ENCODE measurements around the gene LDB2. TPM values are rescaled to one million over a fixed set of nuclear protein-coding genes. Genes with fewer than 3 reads are reported as not detected.

Gene LDB2
- total RNA-seq, 1 experiment from 2014 or later, result not detected

DNA sequence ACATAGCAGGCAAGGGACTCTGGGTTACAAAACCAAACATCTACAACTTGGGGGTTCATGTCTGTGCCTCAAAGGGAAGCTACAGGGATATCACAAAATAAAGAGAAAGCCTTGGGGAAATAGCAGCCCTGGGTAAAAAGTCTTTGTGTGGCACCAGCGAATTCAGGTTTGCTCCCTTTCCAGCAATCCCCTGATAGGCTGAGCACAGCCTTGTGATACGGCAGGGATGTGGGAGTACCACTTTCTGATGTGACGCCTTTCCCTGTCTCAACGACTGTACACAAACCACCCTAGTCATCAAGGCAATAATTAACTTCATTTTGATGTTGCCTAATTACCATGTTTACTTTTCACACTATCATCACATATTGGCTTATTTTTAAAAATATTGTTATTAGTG, 164.9 kb downstream of the LDB2 start:
- DNase-seq, result no peak
- H3K27ac ChIP-seq, result no peak overlapping the region
- no peak overlapping the region for H3K4me3 ChIP-seq
- intact Hi-C loops (cut with micrococcal nuclease; ENCODE audit: unreplicated experiment), result no loop called here
- H3K4me1 ChIP-seq (replicated peaks; ENCODE audit: insufficient read depth), result no peaks in the 10 kb centered on the region
- no peaks in the 10 kb centered on the region for H4K20me1 ChIP-seq (ENCODE audit: insufficient read depth)
- no TSS peak for BruUV-seq (replicated peaks)
- H3K9me2 ChIP-seq (ENCODE audit: insufficient read depth), result no peaks in the 10 kb centered on the region
- H3K4me2 ChIP-seq, result no peak overlapping the region
- H3F3A ChIP-seq (ENCODE audit: insufficient read depth, low read depth), result no peaks in the 10 kb centered on the region
- ChIA-PET CTCF (no interaction called here), POLR2A (ENCODE audit: unreplicated experiment) (no interaction called here)
- no peaks in the 10 kb centered on the region for H3K36me3 ChIP-seq (ENCODE audit: low read depth)
- H3K79me2 ChIP-seq (ENCODE audit: low read depth), result no peaks in the 10 kb centered on the region
- H3K27me3 ChIP-seq (ENCODE audit: insufficient read depth, low read depth), result peaks cover 17% of the 10 kb centered on the region; the same call in 1 of the 2 replicates
- no peak for TF ChIP-seq EZH2 (IDR thresholded peaks at IDR 0.05; ENCODE audit: low read depth)
- TF ChIP-seq, protein P1, sequence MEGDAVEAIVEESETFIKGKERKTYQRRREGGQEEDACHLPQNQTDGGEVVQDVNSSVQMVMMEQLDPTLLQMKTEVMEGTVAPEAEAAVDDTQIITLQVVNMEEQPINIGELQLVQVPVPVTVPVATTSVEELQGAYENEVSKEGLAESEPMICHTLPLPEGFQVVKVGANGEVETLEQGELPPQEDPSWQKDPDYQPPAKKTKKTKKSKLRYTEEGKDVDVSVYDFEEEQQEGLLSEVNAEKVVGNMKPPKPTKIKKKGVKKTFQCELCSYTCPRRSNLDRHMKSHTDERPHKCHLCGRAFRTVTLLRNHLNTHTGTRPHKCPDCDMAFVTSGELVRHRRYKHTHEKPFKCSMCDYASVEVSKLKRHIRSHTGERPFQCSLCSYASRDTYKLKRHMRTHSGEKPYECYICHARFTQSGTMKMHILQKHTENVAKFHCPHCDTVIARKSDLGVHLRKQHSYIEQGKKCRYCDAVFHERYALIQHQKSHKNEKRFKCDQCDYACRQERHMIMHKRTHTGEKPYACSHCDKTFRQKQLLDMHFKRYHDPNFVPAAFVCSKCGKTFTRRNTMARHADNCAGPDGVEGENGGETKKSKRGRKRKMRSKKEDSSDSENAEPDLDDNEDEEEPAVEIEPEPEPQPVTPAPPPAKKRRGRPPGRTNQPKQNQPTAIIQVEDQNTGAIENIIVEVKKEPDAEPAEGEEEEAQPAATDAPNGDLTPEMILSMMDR (conservative IDR thresholded peaks at IDR 0.05), result no peak
- H3K9me3 ChIP-seq (ENCODE audit: insufficient read depth, low read depth), result no peaks in the 10 kb centered on the region
- H2AFZ ChIP-seq, result no peak overlapping the region

DNA sequence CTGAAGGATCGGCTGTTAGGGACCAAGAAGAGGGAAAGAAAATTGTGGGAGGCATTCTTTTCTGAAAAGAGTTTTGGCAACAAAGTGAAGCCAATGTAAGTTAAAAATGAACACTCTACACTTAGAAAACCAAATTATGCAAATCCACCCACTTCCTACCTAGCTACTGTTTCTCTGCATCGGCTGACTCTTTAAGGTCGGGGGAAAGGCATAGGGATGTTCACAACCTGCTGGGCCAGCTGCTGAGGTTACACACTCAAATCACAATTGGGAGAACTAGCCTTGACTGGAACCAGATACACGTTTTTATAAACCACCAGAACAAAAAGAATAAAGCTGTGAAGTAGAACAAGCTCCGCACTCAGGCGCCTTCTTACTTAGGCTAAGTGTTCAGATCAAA, 165.7 kb downstream of the LDB2 start:
- no peak overlapping the region for H2AFZ ChIP-seq
- no peak overlapping the region for H3K27ac ChIP-seq
- H3K9me2 ChIP-seq (ENCODE audit: insufficient read depth), result no peaks in the 10 kb centered on the region
- no peaks in the 10 kb centered on the region for H4K20me1 ChIP-seq (ENCODE audit: insufficient read depth)
- peaks cover 17% of the 10 kb centered on the region; the same call in 1 of the 2 replicates for H3K27me3 ChIP-seq (ENCODE audit: insufficient read depth, low read depth)
- BruUV-seq (replicated peaks), result no TSS peak
- no peaks in the 10 kb centered on the region for H3K36me3 ChIP-seq (ENCODE audit: low read depth)
- ChIA-PET POLR2A (ENCODE audit: unreplicated experiment) (no interaction called here), CTCF (no interaction called here)
- no peaks in the 10 kb centered on the region for H3F3A ChIP-seq (ENCODE audit: insufficient read depth, low read depth)
- no peaks in the 10 kb centered on the region for H3K9me3 ChIP-seq (ENCODE audit: insufficient read depth, low read depth)
- H3K79me2 ChIP-seq (ENCODE audit: low read depth), result no peaks in the 10 kb centered on the region
- no peak overlapping the region for H3K4me3 ChIP-seq
- no peak overlapping the region for H3K4me2 ChIP-seq
- TF ChIP-seq, protein P1 (conservative IDR thresholded peaks at IDR 0.05), result no peak
- TF ChIP-seq EZH2 (IDR thresholded peaks at IDR 0.05; ENCODE audit: low read depth), result no peak
- intact Hi-C loops (cut with micrococcal nuclease; ENCODE audit: unreplicated experiment), result no loop called here
- no peak for DNase-seq
- no peaks in the 10 kb centered on the region for H3K4me1 ChIP-seq (replicated peaks; ENCODE audit: insufficient read depth)

DNA sequence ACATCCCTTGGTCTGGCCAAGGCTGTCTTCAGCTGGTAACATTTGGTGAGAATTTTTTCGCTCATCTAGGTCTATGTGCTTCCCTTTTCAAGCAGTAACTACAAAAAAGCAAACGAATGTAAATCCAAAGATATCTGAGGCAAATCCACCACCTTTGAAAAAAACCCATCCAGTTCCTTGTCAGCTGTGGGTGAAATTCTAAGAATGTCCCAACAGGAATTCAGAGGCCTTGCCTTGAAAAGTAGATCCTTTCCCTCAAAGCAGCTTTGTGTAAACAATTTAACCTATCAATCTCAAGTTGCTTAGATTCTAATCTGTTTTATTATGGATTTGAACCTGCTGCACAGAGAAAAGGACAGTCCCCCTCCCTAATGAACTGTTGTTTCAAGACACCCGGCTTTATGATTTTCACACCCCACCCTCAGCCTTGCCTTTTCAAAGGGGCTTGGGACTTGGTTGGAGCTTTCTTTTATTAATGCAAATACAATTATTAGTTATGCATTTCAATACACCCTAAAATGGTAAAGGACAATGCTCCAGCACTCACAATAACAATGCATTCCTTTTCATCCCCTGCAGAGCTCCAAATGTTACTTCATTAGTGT, 166.6 kb downstream of the LDB2 start:
- no peak overlapping the region for H3K4me2 ChIP-seq
- ChIA-PET CTCF (no interaction called here), POLR2A (ENCODE audit: unreplicated experiment) (no interaction called here)
- H3K4me3 ChIP-seq, result no peak overlapping the region
- no peaks in the 10 kb centered on the region for H3K79me2 ChIP-seq (ENCODE audit: low read depth)
- no TSS peak for BruUV-seq (replicated peaks)
- no peaks in the 10 kb centered on the region for H3K9me3 ChIP-seq (ENCODE audit: insufficient read depth, low read depth)
- no peaks in the 10 kb centered on the region for H3K36me3 ChIP-seq (ENCODE audit: low read depth)
- intact Hi-C loops (cut with micrococcal nuclease; ENCODE audit: unreplicated experiment), result no loop called here
- no peak overlapping the region for H2AFZ ChIP-seq
- no peak for DNase-seq
- H3K27me3 ChIP-seq (ENCODE audit: insufficient read depth, low read depth), result peaks cover 17% of the 10 kb centered on the region; the same call in 1 of the 2 replicates
- H4K20me1 ChIP-seq (ENCODE audit: insufficient read depth), result no peaks in the 10 kb centered on the region
- no peaks in the 10 kb centered on the region for H3F3A ChIP-seq (ENCODE audit: insufficient read depth, low read depth)
- TF ChIP-seq, protein P1 (conservative IDR thresholded peaks at IDR 0.05), result no peak
- TF ChIP-seq EZH2 (IDR thresholded peaks at IDR 0.05; ENCODE audit: low read depth), result no peak
- no peak overlapping the region for H3K27ac ChIP-seq
- H3K4me1 ChIP-seq (replicated peaks; ENCODE audit: insufficient read depth), result no peaks in the 10 kb centered on the region
- no peaks in the 10 kb centered on the region for H3K9me2 ChIP-seq (ENCODE audit: insufficient read depth)
